MM.1S (cell line): ENCODE measurements around the gene ADAMTS12.

Source experiments
- CTCF ChIP-seq: fragments of 300-600 bp; sonication (generic); IDR thresholded peaks from 2 replicates; pipeline ENCODE4 v1.5.1; 2016; ENCODE audit warnings: antibody characterized with exemption, low read length, mixed read lengths
- EZH2 ChIP-seq: fragments of 300-600 bp; sonication (generic); optimal IDR thresholded peaks from 2 replicates; pipeline ENCODE3; 2017; ENCODE audit warnings: low read depth, mild to moderate bottlenecking, antibody characterized with exemption, low read length, mixed read lengths
- EZH2phosphoT487 ChIP-seq: fragments of 300-600 bp; sonication (generic); IDR thresholded peaks from 2 replicates; pipeline ENCODE4 v1.6.1; 2018; ENCODE audit warnings: antibody characterized with exemption, low read length

- TF ChIP-seq CTCF (no peak), EZH2 (no peak), EZH2phosphoT487 (no peak)
Measured at GRCh38 chr5:33531824-33532223, 360.0 kb downstream of the ADAMTS12 start.
